ENCODE measurements around the gene PPP2R5B.

The PPP2R5B gene

DNA sequence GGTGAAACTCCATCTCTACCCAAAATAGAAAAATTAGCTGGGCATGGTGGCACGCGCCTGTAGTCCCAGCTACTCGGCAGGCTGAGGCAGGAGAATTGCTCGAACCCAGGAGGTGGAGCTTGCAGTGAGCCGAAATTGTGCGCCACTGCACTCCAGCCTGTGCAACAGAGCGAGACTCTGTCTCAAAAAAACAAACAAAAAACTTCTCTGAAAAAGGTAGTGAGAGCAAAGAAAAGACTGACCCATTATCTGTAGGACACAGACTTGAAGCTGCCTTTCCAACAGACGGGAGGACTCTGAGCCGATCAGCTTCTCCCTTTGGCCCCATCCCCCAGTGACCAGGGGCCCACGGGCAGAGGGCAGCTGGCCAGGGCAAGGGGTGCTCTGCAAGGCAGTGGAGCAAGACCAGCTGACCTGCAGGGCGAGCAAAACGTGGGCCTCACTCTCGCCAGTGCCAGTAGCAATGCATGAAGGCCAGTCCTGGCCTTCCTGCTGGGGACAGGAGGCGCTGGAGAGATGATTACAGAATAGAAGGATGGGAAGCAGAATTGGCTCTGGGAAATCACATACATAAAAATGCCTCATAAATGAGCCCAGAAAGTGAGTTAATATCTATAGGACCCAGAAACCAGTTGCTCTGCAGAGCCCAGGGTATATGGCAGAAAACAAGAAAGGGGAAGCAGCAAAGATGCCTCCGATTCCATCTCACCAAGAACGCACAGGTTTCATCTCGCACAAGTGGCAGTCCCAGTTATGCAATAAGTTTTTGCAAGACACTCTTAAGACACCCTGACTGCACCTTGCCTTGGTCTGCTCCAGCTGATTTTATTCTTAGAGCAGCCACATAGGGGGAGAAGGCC is 48.9 kb upstream of the PPP2R5B start (continued):
- TF ChIP-seq, protein P1, sequence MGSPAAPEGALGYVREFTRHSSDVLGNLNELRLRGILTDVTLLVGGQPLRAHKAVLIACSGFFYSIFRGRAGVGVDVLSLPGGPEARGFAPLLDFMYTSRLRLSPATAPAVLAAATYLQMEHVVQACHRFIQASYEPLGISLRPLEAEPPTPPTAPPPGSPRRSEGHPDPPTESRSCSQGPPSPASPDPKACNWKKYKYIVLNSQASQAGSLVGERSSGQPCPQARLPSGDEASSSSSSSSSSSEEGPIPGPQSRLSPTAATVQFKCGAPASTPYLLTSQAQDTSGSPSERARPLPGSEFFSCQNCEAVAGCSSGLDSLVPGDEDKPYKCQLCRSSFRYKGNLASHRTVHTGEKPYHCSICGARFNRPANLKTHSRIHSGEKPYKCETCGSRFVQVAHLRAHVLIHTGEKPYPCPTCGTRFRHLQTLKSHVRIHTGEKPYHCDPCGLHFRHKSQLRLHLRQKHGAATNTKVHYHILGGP (tag by site-specific recombination; IDR thresholded peaks at IDR 0.05) = no peak
- no peak for TF ChIP-seq REST (tag by site-specific recombination; IDR thresholded peaks at IDR 0.05)
- TF ChIP-seq TCF7L2 (IDR thresholded peaks at IDR 0.05; ENCODE audit: borderline replicate concordance, low read depth, low read length) = no peak
- no peak for TF ChIP-seq ZNF248 (tag by site-specific recombination; IDR thresholded peaks at IDR 0.05)
- no peak for TF ChIP-seq ZNF670 (tag by site-specific recombination; IDR thresholded peaks at IDR 0.05; ENCODE audit: low read depth)

GRCh38 chr11:64876229-64876750 is 48.2 kb upstream of the PPP2R5B start:
- H3K36me3 ChIP-seq (ENCODE audit: control insufficient read depth in 2 of 2, insufficient read depth in 1 of 2, low read length in 2 of 2) = peaks cover 0 to 27% of the 10 kb centered on the region in 2 experiments; a peak in 1 of 3 replicates
- no peaks in the 10 kb centered on the region for H3K4me1 ChIP-seq (ENCODE audit: control insufficient read depth, insufficient read depth, low read length)
- no peaks in the 10 kb centered on the region for H3K9me3 ChIP-seq (ENCODE audit: control insufficient read depth, insufficient read depth, low read depth, low read length)
- no peak for TF ChIP-seq ZNF341 (tag by site-specific recombination; IDR thresholded peaks at IDR 0.05; ENCODE audit: low read depth)
- no peak for TF ChIP-seq KLF16 (tag by site-specific recombination; IDR thresholded peaks at IDR 0.05)
- TF ChIP-seq TCF7L2 (IDR thresholded peaks at IDR 0.05; ENCODE audit: borderline replicate concordance, low read depth, low read length) = no peak
- TF ChIP-seq RBAK (tag by site-specific recombination; IDR thresholded peaks at IDR 0.05) = no peak
- TF ChIP-seq ZNF629 (tag by site-specific recombination; IDR thresholded peaks at IDR 0.05) = no peak
- TF ChIP-seq REST (tag by site-specific recombination; IDR thresholded peaks at IDR 0.05) = no peak
- no peak for TF ChIP-seq PRDM10 (tag by site-specific recombination; IDR thresholded peaks at IDR 0.05)
- no peak for TF ChIP-seq ZNF366 (tag by site-specific recombination; conservative IDR thresholded peaks at IDR 0.05)
- TF ChIP-seq ZSCAN4 (tag by site-specific recombination; IDR thresholded peaks at IDR 0.05) = no peak
- no peak for TF ChIP-seq ZNF571 (tag by site-specific recombination; IDR thresholded peaks at IDR 0.05)
- no peak for TF ChIP-seq ZBTB7A (tag by site-specific recombination; IDR thresholded peaks at IDR 0.05; ENCODE audit: low read depth)
- CTCF ChIA-PET = interaction anchor here (0.6 to 4.6 kb wide), 7 partner anchors 9 to 29 kb away, joined by 3 to 36 read pairs (median 12); no protein-coding TSS in a partner anchor
- POLR2A ChIA-PET = interaction anchor here (1.2 to 2.8 kb wide), 3 partner anchors 9 to 97 kb away, joined by 3 to 23 read pairs (median 12); partner anchors contain the start of gene SF1
- H3K27ac ChIP-seq (ENCODE audit: extremely low read depth, low read depth, low read length) = no peak overlapping the region
- no peak overlapping the region for H3K4me3 ChIP-seq (ENCODE audit: low read depth, low read length)

Data from HEK293 (cell line).